Tibial nerve (tissue), 4 donors: Measurements from ENCODE around the gene UTP4. TPM values are rescaled to one million over a fixed set of nuclear protein-coding genes. Genes with fewer than 3 reads are reported as not detected.

Experiments
- DNase-seq, 2 donors: peaks; one replicate each; pipeline ENCODE4 v3.0.0-alpha.2; 2019; ENCODE audit warnings: low spot score in 2 of 2
- H3K27ac ChIP-seq, 4 donors: fragments of 200-600 bp; sonication (generic) in 3 of 4; one replicate each; pipeline ENCODE4 v1.5.1; 2017 to 2019; ENCODE audit warnings: mild to moderate bottlenecking in 1 of 4
- H3K27me3 ChIP-seq, 2 donors: fragments of 200-600 bp; sonication (generic) in 1 of 2; one replicate each; pipeline versions ENCODE4 v1.5.1 to v1.6.0; 2017 to 2019
- H3K36me3 ChIP-seq, 3 donors: fragments of 200-600 bp; sonication (generic); one replicate each; pipeline ENCODE4 v1.5.1; 2018 to 2019
- H3K4me1 ChIP-seq, 4 donors: fragments of 200-600 bp; sonication (generic) in 3 of 4; one replicate each; pipeline ENCODE4 v1.5.1; 2017 to 2019
- H3K4me3 ChIP-seq, 4 donors: fragments of 200-600 bp; sonication (generic) in 3 of 4; one replicate each; pipeline ENCODE4 v1.5.1; 2017 to 2019; ENCODE audit warnings: mild to moderate bottlenecking in 1 of 4, moderate library complexity in 1 of 4
- H3K9me3 ChIP-seq, 4 donors: fragments of 200-600 bp; sonication (generic) in 3 of 4; one replicate each; pipeline ENCODE4 v1.5.1; 2017 to 2019
- CTCF ChIP-seq, 5 experiments: fragments of 200-600 bp in 3 of 5; fragments of 450-650 bp in 2 of 5; sonication (generic) in 3 of 5; IDR thresholded peaks; one replicate each; pipeline ENCODE4 v1.5.1; 2016 to 2019; ENCODE audit warnings: antibody characterized with exemption in 5 of 5, mild to moderate bottlenecking in 3 of 5, moderate library complexity in 2 of 5
- EP300 ChIP-seq, 2 donors: sonication (generic); formaldehyde crosslinking; IDR thresholded peaks; one replicate each; pipeline ENCODE4 v1.6.1; 2017; ENCODE audit warnings: antibody characterized with exemption in 2 of 2, mild to moderate bottlenecking in 1 of 2
- POLR2A ChIP-seq, 2 donors: fragments of 450-650 bp; IDR thresholded peaks; one replicate each; pipeline ENCODE4 v1.6.1; 2017; ENCODE audit warnings: antibody characterized with exemption in 2 of 2, mild to moderate bottlenecking in 2 of 2, moderate library complexity in 2 of 2
- WGBS, 2 donors: methylation state at CpG; one replicate each; pipeline ENCODE4 v1.1.5; 2018; 5-methylcytosine and 5-hydroxymethylcytosine counted together
- total RNA-seq, 4 donors: library from RNA; depleted of rRNA; stranded (reverse); fragments of >200 nt; gene quantifications; one replicate each; pipeline ENCODE4 v1.1.0, GENCODE V29; 2016

The UTP4 gene
- 10 to 100 TPM; 17.6 to 48.0 (median 24.1) TPM for total RNA-seq

GRCh38 chr16:69132424-69133252 is at the start of gene UTP4, which contains the start of gene CHTF8:
UTP4 (plus strand) TSS chr16:69132649; CDS start chr16:69133460, 811 bp downstream.
CHTF8 (minus strand) TSS chr16:69132588; CDS start chr16:69121458, 11,130 bp downstream.
- peak; percentile 65 to 78 for DNase-seq
- H3K4me1 ChIP-seq = peaks cover 0 to 38% (median 11%) of the 10 kb centered on the region in 4 donors
- no peaks in the 10 kb centered on the region for H3K27me3 ChIP-seq
- peak in 1 of 2 donors; percentile 90 for TF ChIP-seq EP300 (IDR thresholded peaks at IDR 0.05)
- peak in 1 of 5 experiments; percentile 54 for TF ChIP-seq CTCF (IDR thresholded peaks at IDR 0.05)
- peak; percentile 97 to 99 for TF ChIP-seq POLR2A (IDR thresholded peaks at IDR 0.05)
- 1% methylated on average over 42 to 67 of the region's 78 CpGs for WGBS, 2 donors
- H3K4me3 ChIP-seq = peak within 1 kb of the TSS; percentile 69 to 87 (median 78)
- H3K36me3 ChIP-seq = peaks cover 0 to 35% (median 0%) of the 10 kb centered on the region in 3 donors
- peak within 1 kb of the TSS; percentile 89 to 96 (median 94) for H3K27ac ChIP-seq
- H3K9me3 ChIP-seq = no peaks in the 10 kb centered on the region

GRCh38 chr16:69083306-69083941 is 49.0 kb upstream of the UTP4 start:
- no peaks in the 10 kb centered on the region for H3K4me1 ChIP-seq
- DNase-seq = no peak
- peaks cover 0 to 58% (median 6%) of the 10 kb centered on the region in 3 donors for H3K36me3 ChIP-seq
- H3K9me3 ChIP-seq = no peaks in the 10 kb centered on the region
- 90 to 91% methylated on average over 13 to 14 of the region's 16 CpGs for WGBS, 2 donors
- no peak overlapping the region for H3K27ac ChIP-seq
- no peak for TF ChIP-seq POLR2A (IDR thresholded peaks at IDR 0.05)
- no peak for TF ChIP-seq EP300 (IDR thresholded peaks at IDR 0.05)
- H3K27me3 ChIP-seq = no peaks in the 10 kb centered on the region
- H3K4me3 ChIP-seq = no peak overlapping the region

- H3K36me3 ChIP-seq = peaks cover 0 to 58% (median 6%) of the 10 kb centered on the region in 3 donors
- no peak overlapping the region for H3K4me3 ChIP-seq
- no peaks in the 10 kb centered on the region for H3K9me3 ChIP-seq
- no peak for TF ChIP-seq CTCF (IDR thresholded peaks at IDR 0.05)
- no peak for TF ChIP-seq EP300 (IDR thresholded peaks at IDR 0.05)
- TF ChIP-seq POLR2A (IDR thresholded peaks at IDR 0.05) = no peak
- peaks cover 0 to 2% (median 0%) of the 10 kb centered on the region in 4 donors for H3K4me1 ChIP-seq
- no peak overlapping the region for H3K27ac ChIP-seq
- H3K27me3 ChIP-seq = no peaks in the 10 kb centered on the region
- no peak for DNase-seq
- 60 to 66% methylated on average over 2 of the region's 2 CpGs for WGBS, 2 donors
These were observed 48.2 kb upstream of the UTP4 start for GRCh38 chr16:69084289-69084688.

- Histone ChIP-seq H3K9me3 (no peaks in the 10 kb centered on the region), H3K27ac (no peak overlapping the region), H3K4me1 (peaks cover 0 to 5% (median 0%) of the 10 kb centered on the region in 4 donors), H3K36me3 (peaks cover 0 to 58% (median 6%) of the 10 kb centered on the region in 3 donors), H3K4me3 (no peak overlapping the region), H3K27me3 (no peaks in the 10 kb centered on the region)
- no peak for TF ChIP-seq POLR2A (IDR thresholded peaks at IDR 0.05)
- TF ChIP-seq EP300 (IDR thresholded peaks at IDR 0.05) = no peak
- no peak for TF ChIP-seq CTCF (IDR thresholded peaks at IDR 0.05)
- no peak for DNase-seq
- WGBS, 2 donors = 87 to 91% methylated on average over 5 of the region's 5 CpGs
These were observed 47.3 kb upstream of the UTP4 start for GRCh38 chr16:69085032-69085695.

GRCh38 chr16:69087161-69087581 is 45.3 kb upstream of the UTP4 start:
- WGBS, 2 donors = 65 to 74% methylated on average over 3 of the region's 3 CpGs
- peaks cover 0 to 5% (median 0%) of the 10 kb centered on the region in 4 donors for H3K4me1 ChIP-seq
- no peaks in the 10 kb centered on the region for H3K27me3 ChIP-seq
- TF ChIP-seq POLR2A (IDR thresholded peaks at IDR 0.05) (no peak), CTCF (IDR thresholded peaks at IDR 0.05) (no peak), EP300 (IDR thresholded peaks at IDR 0.05) (no peak)
- H3K27ac ChIP-seq = no peak overlapping the region
- DNase-seq = no peak
- H3K4me3 ChIP-seq = no peak overlapping the region
- no peaks in the 10 kb centered on the region for H3K9me3 ChIP-seq
- H3K36me3 ChIP-seq = peaks cover 0 to 52% (median 6%) of the 10 kb centered on the region in 3 donors
